Measurements from ENCODE around the gene ERGIC2.

GRCh38 chr12:29306682-29307081, 74.3 kb downstream of the ERGIC2 start:
- TF ChIP-seq BRD9 (IDR thresholded peaks at IDR 0.05; ENCODE audit: low read depth, partially characterized antibody), result no peak
- TF ChIP-seq SP1 (CRISPR knock-in tag; IDR thresholded peaks at IDR 0.05), result no peak
- TF ChIP-seq CTCF (IDR thresholded peaks at IDR 0.05 in 2 of 3, conservative IDR thresholded peaks at IDR 0.05 in 1 of 3; ENCODE audit: insufficient read depth in 2 of 3, low read depth in 1 of 3, low read length in 3 of 3), result no peak
- no peak for TF ChIP-seq THAP7 (CRISPR knock-in tag; IDR thresholded peaks at IDR 0.05)
- TF ChIP-seq MCM2 (IDR thresholded peaks at IDR 0.05; ENCODE audit: low read depth), result no peak
- no peak for TF ChIP-seq MYC (IDR thresholded peaks at IDR 0.05; ENCODE audit: low read depth, low read length)
- no peak for TF ChIP-seq MYC (CRISPR knock-in tag; IDR thresholded peaks at IDR 0.05; ENCODE audit: borderline replicate concordance, low read depth)
- no peak for TF ChIP-seq KAT7 (CRISPR knock-in tag; IDR thresholded peaks at IDR 0.05; ENCODE audit: borderline replicate concordance)
- no peak for TF ChIP-seq JUN (IDR thresholded peaks at IDR 0.05; ENCODE audit: borderline replicate concordance, low read depth, low read length)
- no peak for TF ChIP-seq JUN (CRISPR knock-in tag; IDR thresholded peaks at IDR 0.05; ENCODE audit: borderline replicate concordance)
- TF ChIP-seq NCOA6 (IDR thresholded peaks at IDR 0.05), result no peak
